GM18873 (cell line): ENCODE measurements around the gene CSNK2A1.
A peak's percentile ranks its signal among the peaks of the same experiment; 100 is the strongest.
"Not testable (repeated sequence)": the region's sequence is repeated elsewhere in the genome, so short reads cannot be mapped to it uniquely, and the experiment has no call there.

Experiments
- ATAC-seq: cut with Tn5 transposase; IDR thresholded peaks from one replicate; pipeline ENCODE4 v1.9.1; 2021; ENCODE audit warnings: mild to moderate bottlenecking, moderate library complexity, moderate number of reproducible peaks; ENCODE audit not compliant: unreplicated experiment, low FRiP score

The CSNK2A1 gene

DNA sequence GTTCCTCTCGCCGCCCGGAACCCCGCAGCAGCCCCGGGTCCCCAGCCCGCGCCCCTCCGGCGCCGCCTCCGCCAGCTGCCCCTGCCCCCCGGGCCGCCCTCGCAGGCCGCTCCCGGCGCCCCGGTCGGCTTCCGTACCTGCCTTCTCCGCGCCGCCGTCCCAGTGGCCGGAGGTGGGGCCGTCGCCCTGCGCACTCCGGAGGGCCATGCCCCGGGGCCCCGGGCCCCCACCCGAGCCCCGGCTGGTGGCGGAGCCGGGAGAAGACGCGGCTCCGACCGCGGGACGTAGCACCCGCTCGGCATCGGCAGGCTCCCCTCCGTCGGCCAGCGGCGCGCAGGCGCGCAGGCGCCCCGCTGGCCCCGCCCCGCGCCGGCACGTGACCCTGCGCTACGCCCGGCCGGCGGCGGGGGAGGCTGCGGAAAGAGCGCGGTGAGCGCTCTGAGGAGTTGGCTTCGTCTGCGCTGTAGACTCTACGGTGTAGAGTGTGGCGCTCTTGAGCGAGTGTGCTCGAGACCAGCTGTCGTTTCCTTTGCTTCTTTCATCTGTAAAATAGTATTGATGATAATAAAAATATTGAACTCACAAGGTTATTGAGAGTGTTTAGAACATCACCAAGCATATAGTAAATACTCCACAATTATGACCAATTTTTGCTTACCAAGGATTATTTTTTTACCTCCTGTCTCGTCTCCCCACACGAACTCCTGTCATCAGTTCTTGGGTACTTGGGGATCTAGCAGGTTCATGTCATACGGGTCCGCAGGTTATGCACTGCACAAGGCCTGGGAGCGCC, 81.2 kb downstream of the CSNK2A1 start, which contains the start of gene TBC1D20:
TSS of gene TBC1D20 (minus strand) at position 335 of the 793 bp plus-strand sequence. CDS start at position 207, 128 bp downstream.
- ATAC-seq: peak; percentile 83

DNA sequence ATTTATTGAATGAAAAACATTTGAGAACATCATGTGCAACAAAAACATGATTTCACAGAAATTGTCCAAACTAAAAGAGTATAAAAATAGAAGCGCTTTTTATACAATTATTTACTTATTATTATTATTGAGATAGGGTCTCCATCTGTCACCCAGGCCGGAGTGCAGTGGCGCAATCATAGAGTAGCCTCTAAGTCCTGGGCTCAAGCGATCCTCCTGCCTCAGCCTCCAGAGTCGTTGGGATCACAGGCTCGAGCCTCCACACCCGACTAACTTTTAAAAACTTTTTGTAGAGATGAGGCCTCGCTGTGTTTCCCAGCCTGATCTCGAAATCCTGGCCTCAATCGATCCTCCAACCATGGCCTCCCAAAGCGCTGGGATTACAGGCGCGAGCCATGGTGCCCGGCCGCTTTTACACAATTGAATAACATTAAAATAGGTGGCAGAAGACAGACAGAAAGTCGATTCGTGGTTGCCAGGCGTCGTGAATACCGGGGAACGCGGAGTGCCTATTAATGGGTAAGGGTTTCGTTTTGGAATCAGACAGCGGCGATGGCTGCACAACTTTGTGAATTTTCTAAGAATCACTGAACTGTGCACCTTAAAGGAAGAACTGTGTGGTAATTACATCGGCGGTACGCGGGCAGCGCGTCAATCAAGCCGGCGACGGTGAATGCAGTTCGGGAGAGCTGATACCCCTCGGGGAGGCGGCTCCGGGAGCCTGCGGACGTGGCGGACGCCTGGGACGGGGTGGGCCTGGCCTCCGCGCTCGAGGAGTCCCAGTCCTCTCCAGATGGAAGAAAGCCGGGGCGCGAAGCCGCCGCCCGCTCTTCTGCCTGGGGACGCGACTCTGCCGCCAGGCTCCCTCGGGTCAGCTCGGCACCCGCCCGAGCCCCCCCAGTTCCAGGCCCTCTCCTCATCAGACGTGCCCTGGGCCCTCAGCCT, 82.1 kb downstream of the CSNK2A1 start:
- peak; percentile 18 for ATAC-seq

DNA sequence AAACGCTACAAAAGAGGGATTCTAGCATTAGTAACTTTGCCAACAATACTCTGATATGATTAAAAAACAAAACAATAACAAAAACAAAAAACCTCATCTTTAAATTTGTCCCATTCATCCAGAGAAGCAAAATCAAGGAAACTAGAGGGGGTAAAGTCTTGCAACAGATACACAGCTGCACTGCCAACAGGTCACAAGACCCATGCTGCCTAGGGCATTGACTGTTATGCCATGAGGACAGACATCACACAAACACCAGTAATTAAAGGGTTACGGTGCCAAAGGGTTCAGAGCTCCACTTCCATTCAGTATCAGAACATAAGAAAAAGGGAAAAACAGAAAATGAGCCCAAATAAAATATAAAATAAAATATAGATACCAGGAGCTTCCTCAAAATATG, 82.9 kb downstream of the CSNK2A1 start:
- no peak for ATAC-seq

DNA sequence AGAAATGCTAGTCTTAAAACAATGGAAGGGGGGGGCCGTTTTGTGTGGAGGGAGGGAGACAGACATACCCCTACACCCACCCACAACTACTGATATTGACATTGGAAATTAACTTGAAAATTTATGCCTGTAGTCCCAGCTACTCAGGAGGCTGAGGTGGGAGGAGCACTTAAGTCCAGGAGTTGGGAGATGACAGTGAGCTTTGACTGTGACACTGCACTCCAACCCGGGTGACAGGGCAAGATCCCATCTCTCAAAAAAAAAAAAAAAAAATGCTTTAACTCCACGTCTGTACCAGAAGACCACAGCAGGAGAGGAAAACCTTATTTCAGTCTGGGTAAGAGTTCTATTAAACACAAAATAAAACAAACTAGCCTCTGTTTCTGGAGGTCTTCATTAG, 83.4 kb downstream of the CSNK2A1 start:
- ATAC-seq: no peak

DNA sequence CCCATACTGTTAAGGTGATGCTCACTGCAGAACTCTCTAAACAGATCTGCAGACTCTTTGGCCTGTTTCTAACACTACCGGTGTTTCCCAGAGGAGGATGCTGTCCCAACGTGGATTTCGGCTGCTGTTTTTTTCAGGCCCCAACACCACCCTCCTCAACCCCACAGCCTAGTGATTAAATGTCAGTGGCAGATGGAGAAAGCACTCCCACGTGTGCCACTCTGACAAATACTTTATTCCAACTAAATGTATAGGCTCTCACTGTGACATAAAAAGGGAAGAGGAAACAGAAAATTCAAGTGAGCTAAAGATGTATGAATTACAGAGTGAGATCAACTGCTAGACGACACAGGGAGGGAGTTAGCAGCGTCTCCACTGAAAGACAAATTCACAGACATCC, 84.8 kb downstream of the CSNK2A1 start:
- no peak for ATAC-seq

DNA sequence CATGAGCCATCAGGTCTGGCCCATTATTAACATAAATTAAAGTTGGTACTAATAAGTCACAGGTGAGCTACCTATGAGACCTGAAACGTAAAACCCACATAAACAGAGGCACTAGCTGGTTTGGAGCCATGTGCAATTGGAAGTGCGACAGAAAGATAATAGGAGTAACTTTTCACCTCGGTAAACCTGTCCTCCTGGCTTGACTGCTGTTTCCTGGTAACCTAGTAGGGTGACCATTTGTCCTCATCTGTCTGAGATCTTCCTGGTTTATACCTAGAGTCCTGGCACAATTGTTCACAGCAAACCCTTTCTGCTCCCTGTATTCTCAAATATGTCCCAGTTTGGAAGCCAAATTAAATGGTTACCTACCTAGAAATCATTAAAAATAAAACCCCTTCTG, 88.6 kb downstream of the CSNK2A1 start:
- no peak for ATAC-seq

DNA sequence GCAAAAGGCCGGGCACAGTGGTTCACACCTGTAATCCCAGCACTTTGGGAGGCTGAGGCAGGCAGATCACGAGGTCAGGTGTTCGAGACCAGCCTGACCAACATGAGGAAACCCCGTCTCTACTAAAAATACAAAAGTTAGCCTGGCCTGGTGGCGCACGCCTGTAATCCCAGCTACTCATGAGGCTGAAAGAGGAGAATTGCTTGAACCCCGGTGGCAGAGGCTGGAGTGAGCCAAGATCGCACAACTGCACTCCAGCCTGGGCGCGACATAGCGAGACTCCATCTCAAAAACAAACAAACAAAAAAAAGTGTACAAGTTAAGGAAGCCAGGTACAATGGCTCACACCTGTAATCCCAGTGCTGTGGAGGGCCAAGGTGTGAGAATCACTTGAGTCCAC, 91.6 kb downstream of the CSNK2A1 start:
- not testable (repeated sequence) for ATAC-seq

DNA sequence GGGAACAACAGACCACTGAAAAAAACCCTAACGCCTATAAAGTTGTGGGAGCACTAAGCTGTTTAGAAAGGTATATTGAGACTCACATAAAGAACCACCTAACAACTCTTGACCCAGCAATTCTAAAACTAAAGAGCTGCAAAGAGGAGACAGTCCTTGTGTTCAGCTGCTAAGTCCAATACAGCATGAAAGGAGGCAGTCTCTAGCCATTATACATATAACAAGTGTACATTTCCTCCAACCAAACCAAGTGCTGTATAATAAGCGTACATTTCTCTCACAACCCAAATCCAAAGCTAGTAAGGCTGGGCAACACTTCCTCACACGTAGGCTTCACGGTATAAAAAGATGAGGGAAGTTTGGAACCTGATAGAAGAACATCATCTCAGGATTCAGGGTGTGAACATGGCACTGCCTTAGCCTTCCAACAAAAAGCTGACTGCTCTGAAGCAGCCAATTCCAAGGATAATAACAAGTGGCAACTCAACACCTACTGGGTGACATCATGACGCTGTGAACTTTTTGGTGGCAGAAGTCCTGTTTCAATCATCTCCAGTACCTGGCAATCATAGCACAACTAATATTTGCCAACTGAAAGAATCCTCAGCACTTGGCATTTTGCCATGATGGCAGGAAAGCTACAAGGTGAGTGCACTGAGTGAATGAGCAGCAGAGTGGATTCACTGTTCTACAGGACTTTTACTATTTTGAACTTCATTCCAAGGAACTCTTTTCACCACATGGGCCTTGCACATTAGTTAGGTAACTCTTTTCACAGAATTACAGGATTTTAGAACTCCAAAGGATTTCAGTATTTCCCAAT, 97.9 kb downstream of the CSNK2A1 start:
- ATAC-seq: no peak

DNA sequence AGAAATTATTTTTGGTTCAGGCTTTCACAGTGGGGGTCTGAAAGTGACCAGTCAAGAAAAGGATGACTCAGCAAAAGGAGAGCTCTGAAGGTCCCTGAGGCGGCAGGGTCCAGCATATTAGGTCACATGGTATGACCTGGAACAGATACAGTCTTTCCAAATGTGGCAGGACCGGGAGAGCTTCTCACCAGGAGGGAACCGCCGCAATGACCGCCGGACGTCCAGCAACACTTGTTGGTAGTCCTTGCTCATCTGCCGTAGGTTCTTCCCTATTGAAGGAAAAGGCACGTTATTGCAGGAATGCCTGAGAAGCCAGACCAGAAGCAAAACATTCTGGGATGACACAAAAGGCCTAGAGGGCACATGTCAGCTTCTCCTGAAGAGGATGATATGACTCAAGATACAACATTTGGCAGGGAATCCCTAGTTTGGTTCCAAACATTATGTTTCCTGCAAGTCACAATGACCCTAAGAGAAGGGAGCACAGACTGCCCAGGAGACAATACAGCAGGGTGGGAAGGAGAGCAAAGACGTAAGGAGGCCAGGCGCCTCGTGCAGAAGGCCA, 98.6 kb downstream of the CSNK2A1 start:
- no peak for ATAC-seq

DNA sequence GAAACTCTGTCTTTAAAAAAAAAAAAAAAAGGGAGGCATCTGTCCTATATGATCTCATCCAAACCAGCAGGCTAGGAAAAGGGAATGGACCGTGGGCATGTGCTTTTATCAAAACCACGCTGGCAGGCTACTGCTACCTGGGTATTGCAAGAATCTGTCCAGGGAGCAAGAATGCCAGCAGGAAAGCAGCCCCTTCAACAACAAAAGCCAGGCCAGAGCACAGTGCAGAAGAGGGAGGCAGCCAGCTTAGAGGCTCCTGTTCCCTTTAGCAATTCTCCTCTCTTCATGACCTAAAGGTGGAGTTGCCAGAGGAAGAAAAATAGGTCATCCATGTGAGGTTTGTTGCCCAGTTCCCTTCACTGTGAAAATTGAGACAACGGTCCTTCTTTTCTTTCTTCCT, 99.5 kb downstream of the CSNK2A1 start:
- no peak for ATAC-seq

DNA sequence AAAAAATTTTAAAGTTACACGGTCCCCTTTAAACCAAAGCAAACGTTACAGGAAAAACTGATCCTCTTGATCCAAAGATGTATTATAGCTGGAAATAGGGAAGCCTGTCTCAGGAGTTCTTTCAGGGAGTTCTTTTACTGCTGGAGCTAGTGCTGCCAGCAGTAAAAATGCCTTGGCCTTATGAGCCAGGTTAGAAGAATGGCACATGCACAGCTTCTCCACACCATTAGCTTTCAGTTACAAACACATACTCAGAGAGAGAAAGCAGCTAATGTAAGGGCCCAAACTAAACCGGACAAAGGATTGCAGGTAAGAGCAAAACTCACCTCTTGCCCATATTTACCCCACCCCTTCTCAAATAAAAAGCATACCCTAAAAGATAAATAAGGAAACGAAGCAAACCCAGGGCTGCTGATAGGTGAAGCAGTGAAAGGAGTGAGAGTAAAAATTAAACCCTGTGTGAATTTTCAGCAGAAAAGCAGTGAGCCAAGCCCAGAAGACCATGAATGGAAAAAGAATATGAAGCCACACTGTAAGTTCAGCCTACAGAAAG, 100.3 kb downstream of the CSNK2A1 start:
- ATAC-seq: no peak

DNA sequence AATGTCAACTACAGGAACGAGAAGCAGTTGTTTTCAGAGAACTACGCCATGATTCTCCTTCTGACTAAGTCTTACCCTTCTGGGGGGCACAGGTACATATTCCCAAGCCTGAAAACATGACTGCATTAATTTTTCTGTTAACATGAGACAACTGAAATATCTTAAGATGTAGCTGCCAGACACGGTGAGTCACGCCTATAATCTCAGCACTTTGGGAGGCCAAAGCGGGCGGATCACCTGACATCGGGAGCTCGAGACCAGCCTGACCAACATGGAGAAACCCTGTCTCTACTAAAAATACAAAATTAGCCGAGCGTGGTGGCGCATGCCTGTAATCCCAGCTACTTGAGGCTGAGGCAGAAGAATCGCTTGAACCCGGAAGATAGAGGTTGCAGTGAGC, 103.0 kb downstream of the CSNK2A1 start:
- no peak for ATAC-seq

DNA sequence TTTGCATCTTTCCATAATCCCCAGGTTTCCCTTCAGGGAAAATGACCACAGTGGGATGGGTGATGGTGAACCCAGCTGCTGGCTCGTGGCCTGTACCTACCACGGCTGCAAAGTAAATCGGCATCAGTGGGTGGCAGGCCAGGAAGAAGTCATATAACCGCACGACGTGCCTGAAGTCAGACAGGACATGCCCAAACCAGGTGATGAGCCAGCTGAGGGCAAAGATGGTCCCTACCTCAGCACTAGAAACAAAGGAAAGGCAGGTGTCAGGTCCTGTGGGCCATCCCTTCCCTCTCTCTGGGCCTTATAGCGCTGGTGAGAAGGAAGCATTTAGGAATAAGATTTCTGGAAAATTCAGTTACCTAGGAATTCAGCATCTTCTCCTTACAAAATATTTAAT, 103.4 kb downstream of the CSNK2A1 start:
- no peak for ATAC-seq

DNA sequence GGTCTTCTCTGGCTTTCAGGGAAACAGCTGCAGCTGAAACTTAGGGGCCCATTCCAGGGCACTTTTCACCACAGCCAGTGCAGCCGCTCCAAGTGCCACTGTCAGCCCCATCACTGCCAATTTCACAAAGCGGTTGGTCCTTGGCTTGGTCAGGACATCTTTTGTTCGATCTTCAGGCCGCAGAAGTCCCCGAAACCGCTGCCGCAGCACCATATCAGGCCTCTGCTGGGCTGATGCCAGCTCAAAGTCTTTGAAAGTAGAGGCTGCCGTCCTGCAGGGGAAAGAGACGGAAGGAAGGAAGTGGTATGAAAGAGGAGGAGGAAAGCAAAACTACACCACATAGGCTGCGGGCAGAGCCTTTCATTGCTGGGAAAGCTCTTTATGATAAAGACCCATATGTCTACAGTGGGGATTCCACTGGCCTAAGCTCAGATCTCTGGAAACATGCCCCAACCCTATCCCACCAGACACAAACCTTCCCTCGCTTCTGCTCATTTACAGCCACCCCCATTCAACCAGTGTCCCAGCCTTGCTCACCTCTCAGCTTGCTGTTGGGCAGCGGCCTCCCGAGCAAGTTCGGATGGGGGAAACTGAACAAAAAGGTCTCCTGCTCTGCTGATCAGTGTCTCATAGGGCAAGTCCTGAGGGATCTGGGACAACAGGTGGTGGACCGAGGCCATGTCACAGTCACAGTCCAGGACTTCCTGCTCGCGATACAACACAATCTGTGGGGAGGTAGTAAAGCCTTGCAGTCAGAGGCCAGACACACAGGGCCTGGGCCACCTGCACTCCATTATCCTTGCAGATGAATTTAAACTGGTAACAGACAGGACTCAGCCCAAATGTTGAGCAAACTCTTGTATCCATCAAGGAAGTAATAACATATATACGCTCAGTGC, 104.8 kb downstream of the CSNK2A1 start:
- no peak for ATAC-seq

DNA sequence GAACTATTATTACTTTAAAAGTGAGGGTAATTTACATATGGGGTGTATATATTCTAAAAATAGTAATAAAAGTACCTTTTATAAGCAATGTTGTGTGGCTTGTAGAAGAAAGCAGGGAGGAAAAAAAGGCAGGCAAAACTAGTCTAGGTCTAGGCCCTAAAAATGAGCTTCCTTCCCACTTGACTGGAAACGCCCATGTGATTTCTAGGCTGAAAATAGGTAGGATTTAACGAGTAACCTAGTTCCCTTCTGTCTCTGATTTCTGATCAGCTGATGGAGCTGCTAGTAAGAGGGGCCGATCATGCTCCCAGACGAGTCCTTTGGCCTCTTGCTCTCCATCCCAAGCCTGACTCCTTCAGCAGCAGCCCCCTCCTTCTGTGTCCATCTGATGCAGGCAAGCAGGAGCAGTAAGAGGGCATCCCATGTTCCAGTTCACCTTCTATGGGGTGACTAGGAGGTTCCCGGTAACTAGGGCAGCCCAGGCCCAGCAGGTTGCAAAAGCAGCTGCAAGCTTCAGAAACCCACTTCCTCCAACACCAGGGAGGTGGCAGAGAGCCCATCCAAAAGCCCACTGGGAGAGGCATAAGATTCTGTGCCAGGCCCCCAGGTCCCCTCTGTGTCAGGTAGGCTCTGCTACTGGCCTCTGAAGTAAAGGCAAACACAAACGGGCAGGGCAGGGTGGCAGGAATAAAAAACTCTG, 105.7 kb downstream of the CSNK2A1 start:
- no peak for ATAC-seq

DNA sequence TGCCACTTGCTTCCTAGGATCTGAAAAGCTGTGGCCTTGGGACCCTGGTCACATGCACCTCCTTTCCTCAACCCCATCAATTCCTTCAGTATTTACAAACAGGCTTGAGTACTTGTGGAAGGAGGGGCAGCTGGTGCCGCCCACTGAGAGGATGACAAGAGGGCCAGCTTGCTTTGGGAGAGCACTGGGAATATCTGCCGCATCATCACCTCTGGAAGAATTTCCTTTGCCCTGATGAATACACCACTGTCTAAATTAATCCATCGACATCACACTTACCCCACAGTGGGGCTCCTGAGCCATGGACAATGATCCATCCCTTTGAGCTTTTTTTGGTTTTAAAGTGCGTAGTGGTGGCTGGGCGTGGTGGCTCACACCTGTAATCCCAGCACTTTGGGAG, 107.1 kb downstream of the CSNK2A1 start:
- no peak for ATAC-seq

DNA sequence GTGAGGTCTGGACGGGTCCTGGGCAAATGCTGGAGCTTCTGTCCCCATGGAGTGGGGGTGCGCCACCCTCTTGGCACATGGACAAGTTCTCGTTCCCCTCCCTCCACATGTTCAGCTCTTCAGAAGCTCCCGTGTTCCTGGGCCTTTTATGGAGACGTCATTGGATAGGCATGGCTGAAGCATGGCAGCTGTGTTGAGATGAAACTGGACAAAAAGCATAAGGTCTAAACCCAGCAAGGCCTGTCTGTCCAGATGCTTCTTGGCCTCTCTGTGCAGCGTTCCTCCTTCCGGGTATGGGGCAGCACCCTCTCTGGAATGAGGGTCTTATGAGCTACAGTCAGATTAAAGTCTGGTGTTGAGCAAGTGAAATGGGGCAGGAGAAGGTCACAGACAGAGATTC, 108.0 kb downstream of the CSNK2A1 start:
- no peak for ATAC-seq

DNA sequence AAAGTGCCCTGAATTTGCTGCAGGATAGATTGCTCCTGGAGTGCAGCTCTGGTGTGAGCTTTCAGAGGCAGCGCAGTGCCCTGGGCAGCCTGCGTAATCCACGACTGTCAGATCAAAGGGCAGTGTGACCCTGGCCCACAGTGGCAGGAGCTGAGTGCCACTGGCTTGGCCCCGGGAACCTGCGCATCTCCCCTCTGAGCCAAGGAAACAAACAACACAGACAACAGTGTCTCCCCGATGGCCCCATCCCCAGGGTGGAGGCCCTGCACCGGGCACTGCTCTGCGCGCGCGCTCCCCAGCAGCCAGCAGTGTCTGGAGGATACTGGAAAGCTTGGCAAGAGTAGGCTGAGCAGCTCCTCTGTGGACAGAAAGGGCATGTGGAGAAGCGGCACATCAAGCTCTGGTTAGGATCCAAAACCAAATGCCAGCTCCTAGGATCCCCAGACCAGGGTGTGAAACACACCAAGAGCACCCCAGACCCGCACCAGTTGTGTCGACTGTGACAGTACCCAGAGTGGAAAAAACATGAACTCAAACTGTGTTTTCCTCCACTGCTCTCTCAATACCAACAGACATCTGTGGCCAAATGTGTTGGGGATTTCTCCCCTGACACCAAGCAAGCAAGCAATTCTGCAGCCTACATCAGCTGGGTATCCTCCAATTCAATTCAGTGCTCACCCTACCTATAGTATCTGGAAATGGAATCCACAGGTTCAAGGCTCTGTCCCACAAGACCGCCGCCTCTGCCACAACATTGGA, 108.8 kb downstream of the CSNK2A1 start:
- ATAC-seq: no peak
